ENCODE measurements around the gene RYR2. TPM values are rescaled to one million over a fixed set of nuclear protein-coding genes. Genes with fewer than 3 reads are reported as not detected.

The RYR2 gene
- total RNA-seq, 1 experiment from 2014 or later: 3.4 TPM

GRCh38 chr1:237834461-237834860 is 792.5 kb downstream of the RYR2 start:
- Histone ChIP-seq H2BK15ac (ENCODE audit: low read depth, low read length) (no peak overlapping the region), H3K9ac (ENCODE audit: extremely low read depth, insufficient read length, low read length) (no peak overlapping the region), H3K27me3 (ENCODE audit: insufficient read depth, low read length) (no peaks in the 10 kb centered on the region), H4K91ac (ENCODE audit: insufficient read length, low read depth, low read length) (no peak overlapping the region), H2AK5ac (ENCODE audit: insufficient read length, low read length) (no peak overlapping the region), H3K23me2 (ENCODE audit: insufficient read length, low read depth, low read length, poor library complexity, severe bottlenecking) (no peaks in the 10 kb centered on the region), H3K79me2 (ENCODE audit: insufficient read depth, low read length) (no peaks in the 10 kb centered on the region), H2AFZ (ENCODE audit: low read length) (no peak overlapping the region), H3K23ac (ENCODE audit: insufficient read length, low read depth, low read length) (no peak overlapping the region), H3K56ac (ENCODE audit: insufficient read length, low read depth, low read length) (no peak overlapping the region), H3K4ac (ENCODE audit: low read depth, low read length) (no peak overlapping the region), H3K14ac (ENCODE audit: insufficient read depth, low read length) (no peak overlapping the region), H2BK120ac (ENCODE audit: low read depth, low read length, poor library complexity, severe bottlenecking) (no peak overlapping the region), H3K18ac (ENCODE audit: insufficient read length, low read depth, low read length) (no peak overlapping the region), H3K27ac (ENCODE audit: insufficient read length, low read depth, low read length) (no peak overlapping the region), H3K9me3 (ENCODE audit: control insufficient read depth, low read depth, low read length) (no peaks in the 10 kb centered on the region), H4K20me1 (ENCODE audit: control insufficient read depth, insufficient read depth, insufficient read length) (no peaks in the 10 kb centered on the region), H4K8ac (replicated peaks; ENCODE audit: insufficient read length, low read depth, low read length) (no peak overlapping the region), H3K4me1 (ENCODE audit: insufficient read depth, low read length) (peaks cover 4% of the 10 kb centered on the region; the same call in 1 of the 2 replicates), H2BK12ac (ENCODE audit: insufficient read length, low read depth, low read length) (no peak overlapping the region), H3K79me1 (ENCODE audit: insufficient read depth, low read depth, low read length, poor library complexity, severe bottlenecking) (no peaks in the 10 kb centered on the region), H3T11ph (ENCODE audit: low read length) (no peak overlapping the region), H2BK5ac (ENCODE audit: insufficient read length, low read length) (no peak overlapping the region), H4K5ac (ENCODE audit: insufficient read length, low read depth, low read length) (no peak overlapping the region), H3K4me2 (ENCODE audit: insufficient read depth, insufficient read length, low read length) (no peak overlapping the region), H2BK20ac (ENCODE audit: low read depth, low read length, poor library complexity, severe bottlenecking) (no peak overlapping the region)
- H3K4me3 Mint-ChIP-seq: no peak overlapping the region
- no peak for DNase-seq
- H3K4me1 Mint-ChIP-seq: peaks cover 27% of the 10 kb centered on the region in 2 experiments
- no peaks in the 10 kb centered on the region for H3K9me3 Mint-ChIP-seq
- no peak overlapping the region for H3K27ac Mint-ChIP-seq
- no CpG with 5 or more reads among the region's 3 CpGs for WGBS (ENCODE audit: extremely low coverage, insufficient read length, low lambda C conversion rate)
- H3K36me3 Mint-ChIP-seq (ENCODE audit: insufficient read depth in 1 of 3, low read depth in 3 of 3): peaks cover 0 to 4% (median 1%) of the 10 kb centered on the region in 3 experiments; a peak in 2 of 7 replicates
- TF ChIP-seq CTCF (conservative IDR thresholded peaks at IDR 0.05): no peak
- no peaks in the 10 kb centered on the region for H3K27me3 Mint-ChIP-seq (ENCODE audit: low read depth)
